Activated T-cell treated with anti-CD3 and anti-CD28 coated beads for 1 hour (primary cell): ENCODE measurements around the gene KRR1.

Source experiments
- DNase-seq: peaks from one replicate; pipeline ENCODE4 v3.0.0-alpha.2; 2020; ENCODE audit warnings: low read depth

Gene KRR1

DNA sequence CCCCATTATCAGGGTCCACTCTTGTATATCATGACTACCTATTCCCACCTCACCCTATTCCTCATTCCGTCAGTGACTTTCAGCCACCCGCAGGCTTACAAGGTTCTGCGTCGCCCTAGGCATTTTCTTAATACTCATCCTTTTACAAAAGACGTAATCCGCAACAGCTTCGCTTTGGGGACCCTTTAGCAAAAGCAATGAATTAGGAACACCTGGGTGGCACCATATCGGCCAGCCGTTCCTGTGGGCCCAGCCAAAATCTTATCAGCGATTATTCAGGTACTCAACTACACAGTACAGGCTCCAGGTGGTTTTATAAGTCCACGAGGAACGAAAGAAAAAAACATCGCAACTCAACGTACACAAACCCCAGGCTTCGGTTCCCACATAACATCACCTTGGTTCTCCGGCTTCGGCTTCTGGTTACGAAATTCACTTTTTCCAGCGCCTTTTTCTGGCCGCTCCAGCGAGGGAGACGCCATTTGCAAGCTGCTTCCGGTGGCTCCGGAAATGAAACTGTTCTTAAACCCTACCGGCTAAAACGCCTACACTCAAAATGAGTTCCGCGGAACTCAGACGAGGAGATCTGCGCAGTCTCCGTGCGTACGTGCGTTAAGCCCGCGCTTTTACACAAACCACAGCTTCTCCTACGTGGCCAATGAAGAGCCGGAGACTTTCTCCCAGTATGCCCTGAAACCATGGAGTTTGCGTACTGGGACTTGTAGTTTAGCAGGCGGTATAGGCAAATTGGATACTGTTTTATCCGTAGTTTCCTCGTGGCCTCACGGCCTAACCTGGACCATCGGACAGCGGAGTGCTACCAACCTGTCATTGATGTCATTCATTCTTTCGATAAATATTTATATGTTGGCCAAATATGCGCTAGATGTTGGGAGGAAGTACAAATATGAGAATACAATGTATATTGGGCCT is at the start of gene KRR1:
Gene KRR1, minus strand, starts transcription at position 494 of the 933 bp plus-strand sequence. Its CDS starts 12 bp downstream, at position 482.
- peak; percentile 79 for DNase-seq

- DNase-seq, result no peak
These were observed 48.8 kb upstream of the KRR1 start for GRCh38 chr12:75560167-75560566.

DNA sequence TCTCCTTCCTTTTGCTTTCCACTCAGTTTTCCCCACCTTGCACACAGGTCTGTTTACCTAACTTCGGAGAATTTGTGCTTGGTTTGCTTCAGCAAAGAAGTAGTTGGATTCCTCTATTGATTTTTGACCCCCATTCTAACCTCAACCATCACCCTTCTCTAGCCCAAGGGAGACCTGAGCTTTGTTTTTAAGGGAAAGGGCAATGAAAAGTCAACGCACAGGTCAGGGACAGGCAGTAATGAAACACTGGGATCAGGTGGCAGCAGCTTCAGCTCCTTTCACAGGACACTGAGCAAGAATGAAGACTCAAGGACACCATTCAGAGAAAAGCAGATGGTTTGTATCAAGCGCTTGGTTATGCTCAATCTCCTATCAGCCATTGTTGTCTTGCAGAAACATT is 46.9 kb upstream of the KRR1 start:
- no peak for DNase-seq

GRCh38 chr12:75556311-75556899 is 45.0 kb upstream of the KRR1 start:
- DNase-seq, result no peak

- no peak for DNase-seq
These were observed 43.1 kb upstream of the KRR1 start for GRCh38 chr12:75554556-75554880.

DNA sequence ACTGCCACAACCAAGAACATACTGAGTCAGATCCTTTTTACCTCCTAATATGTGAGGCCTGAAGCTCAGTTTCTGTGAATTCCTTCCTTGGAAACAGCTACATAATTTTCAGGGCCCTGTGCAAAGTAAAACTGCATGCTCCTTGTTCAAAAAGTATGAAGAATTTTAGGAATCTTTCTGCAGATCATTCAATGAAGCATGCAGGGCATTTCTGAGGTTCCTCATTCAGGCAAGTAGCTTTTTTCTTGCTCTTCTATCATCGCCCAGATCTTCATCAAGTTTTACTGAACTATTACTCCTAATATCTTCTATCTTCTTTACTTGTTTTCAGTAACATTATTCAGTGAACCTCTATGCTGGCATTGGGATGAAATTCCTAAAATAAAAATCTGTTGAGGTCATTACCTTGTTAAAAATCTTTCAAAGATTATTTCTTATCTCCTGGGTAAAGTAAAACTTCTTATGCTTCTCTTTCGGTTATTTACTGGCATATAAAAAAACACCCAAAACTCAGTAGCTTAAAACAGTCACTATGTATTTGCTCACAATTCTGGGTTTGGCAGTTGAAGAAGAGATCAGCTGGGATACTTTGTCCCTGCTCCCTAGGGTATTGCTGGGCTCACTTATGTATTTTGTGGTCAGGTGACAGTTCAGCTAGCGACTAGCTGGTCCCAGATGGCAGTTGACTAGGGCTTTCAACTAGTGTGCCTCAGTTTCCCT is 42.6 kb upstream of the KRR1 start:
- DNase-seq, result no peak

DNA sequence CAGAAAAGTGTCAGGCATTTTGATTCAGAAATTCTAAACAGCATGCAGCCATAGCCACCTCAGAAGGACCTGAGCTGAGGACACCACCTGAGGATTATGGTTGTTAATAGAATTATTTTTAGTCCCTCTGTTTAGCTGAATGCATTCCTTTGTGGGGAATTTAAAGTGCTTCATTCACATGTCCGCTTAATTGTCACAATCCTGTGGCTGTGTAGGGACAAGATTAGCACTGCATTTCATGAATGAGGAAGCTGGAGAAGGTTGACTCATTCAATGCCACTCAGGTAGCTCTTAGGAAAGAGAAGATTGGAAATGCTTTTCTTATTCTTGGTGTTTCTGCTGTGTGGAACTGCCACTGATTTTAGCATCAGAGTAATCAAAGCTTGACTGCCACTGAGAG is 42.0 kb upstream of the KRR1 start:
- DNase-seq, result no peak

GRCh38 chr12:75551477-75551876 is 40.1 kb upstream of the KRR1 start:
- no peak for DNase-seq

- DNase-seq, result no peak
These were observed 39.2 kb upstream of the KRR1 start for GRCh38 chr12:75550401-75551240.

- no peak for DNase-seq
These were observed 38.6 kb upstream of the KRR1 start for GRCh38 chr12:75549989-75550388.

- no peak for DNase-seq
These were observed 37.5 kb upstream of the KRR1 start for GRCh38 chr12:75548879-75549278.

DNA sequence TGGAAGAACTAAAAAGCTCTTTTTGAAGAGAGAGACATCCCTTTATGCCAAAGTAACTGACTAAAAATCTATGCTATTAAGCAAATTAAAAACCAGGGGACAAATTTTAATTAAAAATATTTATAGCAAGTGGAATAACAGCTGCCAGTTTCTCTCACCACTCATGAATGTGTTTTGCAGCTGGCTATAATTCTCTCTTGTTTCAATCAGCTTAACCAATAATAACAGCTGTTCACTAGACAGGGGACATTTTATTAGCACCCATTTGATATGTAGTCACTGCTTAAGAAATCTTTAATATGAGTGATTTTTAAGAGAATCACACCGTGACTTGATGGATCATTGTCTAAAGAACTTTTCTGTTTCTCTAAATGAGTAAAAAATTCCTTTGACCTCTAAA is 34.2 kb upstream of the KRR1 start:
- no peak for DNase-seq

- DNase-seq, result no peak
These were observed 32.1 kb upstream of the KRR1 start for GRCh38 chr12:75543529-75543928.

GRCh38 chr12:75542942-75543341 is 31.5 kb upstream of the KRR1 start:
- no peak for DNase-seq

DNA sequence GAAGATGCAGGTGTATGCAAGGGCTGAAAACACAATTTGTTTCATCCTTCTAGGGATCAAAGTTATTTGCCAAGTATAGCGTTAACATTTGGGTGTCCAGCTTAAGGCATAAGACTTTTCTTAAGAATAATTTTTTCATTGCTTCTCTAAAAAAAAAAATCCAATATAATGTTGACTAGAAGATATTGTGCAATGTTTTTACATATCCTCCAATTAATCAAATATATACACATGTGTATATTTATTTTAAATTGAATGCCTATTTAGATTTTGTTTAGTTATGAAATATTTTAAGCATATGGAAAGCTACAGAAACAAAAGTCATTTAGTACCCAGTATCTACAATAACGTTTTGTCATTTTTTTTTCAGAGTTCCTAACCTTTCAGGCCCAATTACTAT is 28.5 kb upstream of the KRR1 start:
- DNase-seq, result no peak

GRCh38 chr12:75533239-75533638 is 21.8 kb upstream of the KRR1 start:
- DNase-seq, result no peak

GRCh38 chr12:75529826-75530225 is 18.4 kb upstream of the KRR1 start:
- DNase-seq, result no peak

- DNase-seq, result no peak
These were observed 17.9 kb upstream of the KRR1 start for GRCh38 chr12:75529316-75529715.

DNA sequence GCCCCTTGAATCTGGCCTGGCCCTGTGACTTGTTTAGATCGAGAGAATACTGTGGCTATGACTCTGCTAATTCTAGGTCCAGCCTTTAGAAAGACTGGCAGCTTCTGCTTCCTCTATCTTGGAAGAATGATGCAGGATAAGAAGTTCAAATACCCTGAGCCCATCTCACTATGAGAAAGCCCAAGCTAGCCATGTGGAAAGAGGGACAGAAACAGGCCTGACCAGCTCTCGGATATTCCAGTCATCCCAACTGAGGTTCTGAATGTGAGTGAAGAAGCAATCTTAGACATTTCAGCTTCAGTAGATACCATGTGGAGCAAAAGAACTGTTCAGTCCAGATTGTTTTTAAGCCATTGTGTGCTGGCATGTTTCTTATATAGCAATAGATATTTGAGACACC is 17.3 kb upstream of the KRR1 start:
- DNase-seq, result no peak

- DNase-seq, result no peak
These were observed 16.9 kb upstream of the KRR1 start for GRCh38 chr12:75528272-75528671.

- DNase-seq, result no peak
These were observed 15.5 kb upstream of the KRR1 start for GRCh38 chr12:75526655-75527511.
